ENCODE measurements around the gene AQP2.

AQP2 gene

DNA sequence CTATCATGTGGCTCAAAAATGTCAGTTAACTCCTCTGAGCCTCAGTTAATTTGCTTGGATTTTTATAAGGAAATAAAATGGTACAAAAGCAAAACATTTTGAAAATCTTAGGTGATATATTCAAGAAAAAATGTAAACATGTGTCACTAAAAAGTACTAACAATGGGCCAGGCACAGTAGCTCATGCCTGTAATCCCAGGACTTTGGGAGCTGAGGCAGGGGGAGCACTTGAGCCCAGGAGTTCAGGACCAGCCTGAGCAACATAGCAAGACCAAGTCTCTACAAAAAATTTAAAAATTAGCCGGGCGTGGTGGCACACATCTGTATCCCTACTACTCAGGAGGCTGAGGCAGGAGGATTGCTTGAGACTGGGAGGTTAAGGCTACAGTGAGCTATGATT is 47.9 kb downstream of the AQP2 start:
- TF ChIP-seq, protein P1, sequence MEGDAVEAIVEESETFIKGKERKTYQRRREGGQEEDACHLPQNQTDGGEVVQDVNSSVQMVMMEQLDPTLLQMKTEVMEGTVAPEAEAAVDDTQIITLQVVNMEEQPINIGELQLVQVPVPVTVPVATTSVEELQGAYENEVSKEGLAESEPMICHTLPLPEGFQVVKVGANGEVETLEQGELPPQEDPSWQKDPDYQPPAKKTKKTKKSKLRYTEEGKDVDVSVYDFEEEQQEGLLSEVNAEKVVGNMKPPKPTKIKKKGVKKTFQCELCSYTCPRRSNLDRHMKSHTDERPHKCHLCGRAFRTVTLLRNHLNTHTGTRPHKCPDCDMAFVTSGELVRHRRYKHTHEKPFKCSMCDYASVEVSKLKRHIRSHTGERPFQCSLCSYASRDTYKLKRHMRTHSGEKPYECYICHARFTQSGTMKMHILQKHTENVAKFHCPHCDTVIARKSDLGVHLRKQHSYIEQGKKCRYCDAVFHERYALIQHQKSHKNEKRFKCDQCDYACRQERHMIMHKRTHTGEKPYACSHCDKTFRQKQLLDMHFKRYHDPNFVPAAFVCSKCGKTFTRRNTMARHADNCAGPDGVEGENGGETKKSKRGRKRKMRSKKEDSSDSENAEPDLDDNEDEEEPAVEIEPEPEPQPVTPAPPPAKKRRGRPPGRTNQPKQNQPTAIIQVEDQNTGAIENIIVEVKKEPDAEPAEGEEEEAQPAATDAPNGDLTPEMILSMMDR (IDR thresholded peaks at IDR 0.05; ENCODE audit: low read depth, low read length, missing control alignments) = no peak
- H3K4me3 ChIP-seq (ENCODE audit: low read depth, low read length) = no peak overlapping the region
- in situ Hi-C loops (cut with HindIII; ENCODE audit: low sequenced_read_pairs) = no loop called here
- no peak for DNase-seq (ENCODE audit: low read depth)

DNA sequence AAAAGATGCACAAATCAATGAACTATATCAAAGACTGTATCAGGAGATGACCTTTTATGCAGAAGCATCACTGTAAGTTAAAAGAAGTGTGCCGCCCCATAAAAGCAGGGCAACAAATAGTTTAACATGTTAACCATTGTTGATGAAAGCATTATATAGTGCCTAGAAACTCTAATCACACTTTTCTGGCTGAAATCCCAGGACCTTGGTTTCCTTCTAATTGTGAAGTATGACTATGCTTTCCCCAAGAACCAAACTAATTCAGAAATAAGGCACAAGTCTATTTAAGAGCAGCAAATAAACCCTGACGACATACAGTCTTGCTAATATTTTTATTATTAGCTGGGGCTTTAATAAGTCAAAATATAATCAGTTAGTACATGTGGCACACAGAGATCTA is 53.1 kb downstream of the AQP2 start:
- TF ChIP-seq, protein P1 (IDR thresholded peaks at IDR 0.05; ENCODE audit: low read depth, low read length, missing control alignments) = no peak
- DNase-seq (ENCODE audit: low read depth) = peak; percentile 55
- no peak overlapping the region for H3K4me3 ChIP-seq (ENCODE audit: low read depth, low read length)
- in situ Hi-C loops (cut with HindIII; ENCODE audit: low sequenced_read_pairs) = no loop called here

DNA sequence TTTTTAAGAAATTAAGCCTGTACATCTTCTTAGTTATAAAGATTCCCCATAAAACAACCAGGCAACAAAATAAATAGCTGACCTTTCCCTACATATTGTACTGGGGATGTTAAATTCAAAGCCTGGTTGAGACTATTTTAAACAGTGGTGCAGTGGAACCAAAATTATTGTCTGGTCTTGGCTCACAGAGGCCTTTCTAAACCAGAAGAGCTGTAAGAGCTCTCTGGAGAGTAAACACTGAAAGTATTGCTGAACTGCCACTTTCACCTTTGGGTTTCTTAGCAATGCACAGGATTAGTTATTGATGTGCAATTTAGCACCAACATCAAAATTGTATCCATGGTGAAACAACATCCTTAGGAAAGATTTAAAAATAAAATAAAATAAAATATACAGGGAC is 54.2 kb downstream of the AQP2 start:
- TF ChIP-seq, protein P1 (IDR thresholded peaks at IDR 0.05; ENCODE audit: low read depth, low read length, missing control alignments) = no peak
- in situ Hi-C loops (cut with HindIII; ENCODE audit: low sequenced_read_pairs) = no loop called here
- no peak for DNase-seq (ENCODE audit: low read depth)
- H3K4me3 ChIP-seq (ENCODE audit: low read depth, low read length) = no peak overlapping the region

DNA sequence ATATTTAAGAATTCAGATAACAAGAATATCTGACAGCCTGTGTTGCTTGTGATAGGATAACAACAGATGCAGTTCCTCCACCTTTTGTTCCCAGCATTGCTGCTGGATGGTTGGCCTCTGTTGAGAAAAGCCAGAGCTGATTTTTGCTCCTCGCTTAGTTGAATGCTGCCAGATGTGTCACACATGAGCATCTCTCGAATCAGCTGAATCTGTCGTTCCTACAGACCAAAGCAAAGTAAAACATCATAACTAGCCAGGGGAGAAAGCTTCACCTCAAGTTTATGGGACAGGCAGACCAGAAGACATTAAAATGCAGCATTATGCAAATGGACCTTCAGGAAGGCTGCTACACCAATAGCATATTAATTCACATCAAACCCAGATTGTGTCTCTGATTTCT is 54.6 kb downstream of the AQP2 start:
- no peak for DNase-seq (ENCODE audit: low read depth)
- TF ChIP-seq, protein P1 (IDR thresholded peaks at IDR 0.05; ENCODE audit: low read depth, low read length, missing control alignments) = no peak
- H3K4me3 ChIP-seq (ENCODE audit: low read depth, low read length) = no peak overlapping the region
- in situ Hi-C loops (cut with HindIII; ENCODE audit: low sequenced_read_pairs) = no loop called here

DNA sequence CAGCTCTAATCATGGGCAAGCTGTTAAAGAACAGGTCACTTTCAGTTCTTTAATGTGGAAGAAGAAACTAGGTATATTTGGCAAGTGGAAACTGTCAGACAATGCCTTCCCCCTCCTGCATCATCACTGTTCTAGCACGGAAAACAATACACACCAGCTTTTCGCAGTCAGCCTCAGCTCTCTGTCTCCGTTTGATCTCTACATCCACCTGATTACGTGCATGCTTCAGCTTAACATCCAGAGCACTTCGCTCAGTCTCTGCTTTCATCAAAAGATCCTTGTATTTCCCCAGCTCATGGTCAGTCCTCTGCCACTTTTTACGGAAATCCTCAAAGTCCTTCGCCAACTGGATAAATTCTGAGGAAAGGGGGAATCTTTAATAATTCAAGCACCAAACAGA is 55.7 kb downstream of the AQP2 start:
- in situ Hi-C loops (cut with HindIII; ENCODE audit: low sequenced_read_pairs) = no loop called here
- no peak for DNase-seq (ENCODE audit: low read depth)
- TF ChIP-seq, protein P1 (IDR thresholded peaks at IDR 0.05; ENCODE audit: low read depth, low read length, missing control alignments) = no peak
- H3K4me3 ChIP-seq (ENCODE audit: low read depth, low read length) = no peak overlapping the region

- in situ Hi-C loops (cut with HindIII; ENCODE audit: low sequenced_read_pairs) = no loop called here
- DNase-seq (ENCODE audit: low read depth) = peak; percentile 22
- TF ChIP-seq, protein P1 (IDR thresholded peaks at IDR 0.05; ENCODE audit: low read depth, low read length, missing control alignments) = no peak
- H3K4me3 ChIP-seq (ENCODE audit: low read depth, low read length) = no peak overlapping the region
These were observed 56.4 kb downstream of the AQP2 start for GRCh38 chr12:50006754-50007442.

All from astrocyte of the cerebellum (primary cell).